OCI-LY7 (cell line): ENCODE measurements around the gene CSH2.

ENCODE experiments used
- CTCF ChIP-seq: fragments of 200-600 bp; sonication (generic); conservative IDR thresholded peaks from 2 replicates; pipeline ENCODE4 v1.5.1; 2014; ENCODE audit warnings: mild to moderate bottlenecking, antibody characterized with exemption, low read length, moderate library complexity, mixed read lengths
- EZH2phosphoT487 ChIP-seq: fragments of 200-600 bp; sonication (generic); IDR thresholded peaks from 2 replicates; pipeline ENCODE4 v1.6.1; 2018; ENCODE audit warnings: low read depth, borderline replicate concordance, mild to moderate bottlenecking, mixed run types, antibody characterized with exemption, low read length, moderate library complexity, mixed read lengths

GRCh38 chr17:63838631-63839171 is 34.8 kb downstream of the CSH2 start:
- no peak for TF ChIP-seq CTCF
- no peak for TF ChIP-seq EZH2phosphoT487
